GM12872 (cell line): ENCODE measurements around the gene IRF3.

Experiments used
- CTCF ChIP-seq: IDR thresholded peaks from 3 replicates; pipeline ENCODE4 v1.5.1; 2011; ENCODE audit warnings: low read depth, mild to moderate bottlenecking, low read length, moderate library complexity; ENCODE audit not compliant: insufficient read depth

IRF3 gene

GRCh38 chr19:49686503-49687088 is 20.9 kb upstream of the IRF3 start:
- TF ChIP-seq CTCF, result no peak

- no peak for TF ChIP-seq CTCF
Observed at GRCh38 chr19:49685845-49686332, 20.2 kb upstream of the IRF3 start.

GRCh38 chr19:49684983-49685553 is 19.4 kb upstream of the IRF3 start:
- no peak for TF ChIP-seq CTCF

GRCh38 chr19:49684251-49684982 is 18.8 kb upstream of the IRF3 start:
- TF ChIP-seq CTCF, result peak; percentile 79

- TF ChIP-seq CTCF, result no peak
Observed at GRCh38 chr19:49683814-49684250, 18.2 kb upstream of the IRF3 start.

GRCh38 chr19:49682274-49682673 is 16.6 kb upstream of the IRF3 start:
- no peak for TF ChIP-seq CTCF

GRCh38 chr19:49681830-49682229 is 16.2 kb upstream of the IRF3 start:
- TF ChIP-seq CTCF, result no peak
